GM21825 (cell line): Measurements from ENCODE around the gene OR2J3.
"Not testable (repeated sequence)": the region's sequence is repeated elsewhere in the genome, so short reads cannot be mapped to it uniquely, and the experiment has no call there.

Experiments
- ATAC-seq: cut with Tn5 transposase; IDR thresholded peaks from one replicate; pipeline ENCODE4 v1.9.1; 2021; ENCODE audit warnings: mild to moderate bottlenecking, moderate library complexity; ENCODE audit not compliant: unreplicated experiment

OR2J3 gene

GRCh38 chr6:29159922-29160321 lies 52.1 kb downstream of the OR2J3 start:
- not testable (repeated sequence) for ATAC-seq
